ENCODE measurements around the gene PRAMEF12.
"Not testable (repeated sequence)": the region's sequence is repeated elsewhere in the genome, so short reads cannot be mapped to it uniquely, and the experiment has no call there.

PRAMEF12 gene

DNA sequence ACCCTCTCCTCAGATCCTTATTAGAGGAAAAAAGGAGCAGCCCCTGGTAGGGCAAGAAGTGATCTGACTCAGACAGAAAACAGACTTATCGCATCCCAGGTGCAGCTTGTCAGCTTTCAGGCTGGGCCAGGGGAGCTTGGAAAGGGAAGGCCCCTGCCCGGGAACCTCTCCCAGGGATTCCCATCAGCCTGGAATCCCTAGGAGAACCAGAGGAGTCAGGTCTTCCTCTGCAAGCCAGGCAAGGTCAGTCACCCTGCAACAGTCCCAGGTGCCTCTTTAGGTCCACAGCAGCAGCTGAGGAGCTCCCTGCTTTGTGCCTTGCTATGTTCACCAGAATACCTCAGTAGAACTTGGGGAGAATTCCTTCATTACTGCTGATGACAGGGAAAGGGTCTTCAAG lies 2.9 kb upstream of the PRAMEF12 start:
- DNase-seq (ENCODE audit: low read depth in 1 of 2, low spot score in 1 of 2), result no peak

DNA sequence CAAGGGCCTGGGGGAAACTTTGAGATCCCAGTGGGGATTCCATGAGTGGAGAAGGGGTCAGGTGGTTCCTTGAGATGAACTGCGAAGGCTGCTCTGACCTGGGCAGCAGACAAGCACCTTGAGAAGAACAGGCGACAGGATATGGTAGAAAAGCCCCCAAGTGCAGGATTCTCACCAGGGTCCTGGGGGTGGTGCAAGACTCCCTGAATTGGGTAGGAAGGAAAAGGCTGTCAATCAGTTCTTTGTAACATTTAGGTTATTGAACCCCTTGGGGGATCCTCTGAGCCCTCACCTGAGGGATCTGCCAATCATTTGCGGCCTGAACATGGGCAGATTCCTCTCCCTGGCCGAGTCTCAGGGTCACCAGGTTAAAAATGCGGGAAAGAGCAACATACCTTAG lies 2.4 kb upstream of the PRAMEF12 start:
- DNase-seq (ENCODE audit: low read depth in 1 of 2, low spot score in 1 of 2), result no peak

- DNase-seq (ENCODE audit: low read depth in 1 of 2, low spot score in 1 of 2), result no peak
Observed at GRCh38 chr1:12772520-12772919, 1.0 kb upstream of the PRAMEF12 start.

- no peak for DNase-seq (ENCODE audit: low read depth in 1 of 2, low spot score in 1 of 2)
Observed at GRCh38 chr1:12774801-12775345, 1.3 kb downstream of the PRAMEF12 start.

- DNase-seq (ENCODE audit: low read depth in 1 of 2, low spot score in 1 of 2), result no peak
Observed at GRCh38 chr1:12775443-12775842, 1.9 kb downstream of the PRAMEF12 start.

DNA sequence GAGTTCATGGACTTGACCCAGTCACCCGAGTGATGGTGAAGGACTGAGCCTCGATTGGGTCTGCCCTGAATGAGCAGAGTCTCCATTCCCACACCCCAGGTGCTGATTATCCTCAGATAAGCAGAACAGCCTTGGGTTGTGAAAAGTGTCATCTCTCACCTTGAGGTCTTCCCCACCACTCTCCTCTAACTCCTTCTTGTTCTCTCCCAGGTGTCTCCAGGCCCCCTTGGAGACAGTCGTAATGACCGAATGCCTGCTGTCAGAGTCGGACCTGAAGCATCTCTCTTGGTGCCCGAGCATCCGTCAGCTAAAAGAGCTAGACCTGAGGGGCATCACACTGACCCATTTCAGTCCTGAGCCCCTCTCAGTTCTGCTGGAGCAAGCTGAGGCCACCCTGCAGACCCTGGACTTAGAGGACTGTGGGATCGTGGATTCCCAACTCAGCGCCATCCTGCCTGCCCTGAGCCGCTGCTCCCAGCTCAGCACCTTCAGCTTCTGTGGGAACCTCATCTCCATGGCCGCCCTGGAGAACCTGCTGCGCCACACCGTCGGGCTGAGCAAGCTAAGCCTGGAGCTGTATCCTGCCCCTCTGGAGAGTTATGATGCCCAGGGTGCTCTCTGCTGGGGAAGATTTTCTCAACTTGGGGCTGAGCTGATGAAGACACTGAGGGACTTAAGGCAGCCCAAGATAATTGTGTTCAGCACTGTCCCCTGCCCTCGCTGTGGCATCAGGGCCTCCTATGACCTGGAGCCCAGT lies 3.4 kb downstream of the PRAMEF12 start:
- no peak for DNase-seq (ENCODE audit: low read depth in 1 of 2, low spot score in 1 of 2)

- no peak for DNase-seq (ENCODE audit: low read depth in 1 of 2, low spot score in 1 of 2)
Observed at GRCh38 chr1:12778061-12778460, 4.5 kb downstream of the PRAMEF12 start.

GRCh38 chr1:12778907-12779306 lies 5.4 kb downstream of the PRAMEF12 start:
- no peak for DNase-seq (ENCODE audit: low read depth in 1 of 2, low spot score in 1 of 2)

GRCh38 chr1:12781488-12781887 lies 8.0 kb downstream of the PRAMEF12 start:
- DNase-seq (ENCODE audit: low read depth in 1 of 2, low spot score in 1 of 2), result not testable (repeated sequence)

DNA sequence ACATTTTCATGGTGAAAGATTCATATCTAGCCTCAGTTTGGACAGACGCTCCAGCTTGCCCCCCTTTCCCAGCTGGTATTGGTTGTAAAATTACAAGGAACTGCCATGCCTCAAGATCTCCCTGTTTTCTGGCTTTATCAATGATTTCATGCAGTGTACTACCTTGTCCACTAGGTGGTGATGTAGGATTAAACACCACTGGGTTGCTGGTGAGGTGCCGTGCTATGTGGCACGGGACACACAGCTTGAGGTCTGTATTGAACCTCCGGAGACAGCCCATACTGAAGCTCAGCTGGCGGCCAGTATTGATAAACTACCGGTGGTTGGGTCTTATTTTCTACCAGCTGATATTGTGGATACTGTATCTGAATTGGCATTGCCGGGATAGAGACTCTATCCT lies 10.2 kb downstream of the PRAMEF12 start:
- not testable (repeated sequence) for DNase-seq (ENCODE audit: low read depth in 1 of 2, low spot score in 1 of 2)

DNA sequence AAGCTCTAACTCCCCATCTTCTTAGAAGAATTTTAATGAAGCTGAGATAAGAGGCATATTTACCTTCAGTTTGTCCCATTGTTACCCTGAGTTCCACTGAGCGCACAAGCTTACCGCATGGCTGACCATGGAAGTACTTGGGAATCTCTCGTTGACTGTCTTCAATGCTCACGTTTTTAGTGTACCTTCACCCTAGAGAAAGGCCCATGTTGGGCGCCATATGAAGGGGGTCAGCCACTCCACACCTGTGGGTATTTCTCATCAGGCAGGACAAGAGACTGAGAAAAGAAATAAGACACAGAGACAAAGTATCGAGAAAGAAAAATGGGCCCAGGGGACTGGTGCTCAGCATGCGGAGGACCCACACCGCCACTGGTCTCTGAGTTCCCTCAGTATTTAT lies 11.2 kb downstream of the PRAMEF12 start:
- not testable (repeated sequence) for DNase-seq (ENCODE audit: low read depth in 1 of 2, low spot score in 1 of 2)

DNA sequence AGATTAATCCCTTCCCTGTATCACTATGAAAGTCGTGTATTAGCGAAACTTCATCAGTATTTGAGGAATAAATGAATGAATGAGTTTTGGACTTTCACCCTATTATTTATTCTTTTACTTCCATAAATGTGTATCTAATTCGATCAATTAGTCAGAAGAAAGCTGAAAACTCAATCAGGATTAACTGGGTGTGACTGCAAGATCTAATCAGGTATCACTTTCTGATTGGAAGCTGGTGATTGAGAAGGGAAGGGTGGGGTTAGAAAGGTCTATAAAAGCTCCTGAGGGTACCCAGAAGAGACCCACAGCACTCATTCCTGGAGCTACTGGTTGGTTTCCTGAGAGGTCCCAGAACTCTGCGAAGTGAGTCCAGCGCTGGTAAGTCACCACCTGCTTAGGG lies 17.6 kb downstream of the PRAMEF12 start, which contains the start of gene PRAMEF1:
Gene PRAMEF1, plus strand, starts transcription at position 301 of the 400 bp plus-strand sequence. CDS start 1,831 bp downstream, outside the sequence.
- DNase-seq (ENCODE audit: low read depth in 1 of 2, low spot score in 1 of 2), result not testable (repeated sequence)

GRCh38 chr1:12798911-12799310 lies 25.4 kb downstream of the PRAMEF12 start:
- no peak for DNase-seq (ENCODE audit: low read depth in 1 of 2, low spot score in 1 of 2)

DNA sequence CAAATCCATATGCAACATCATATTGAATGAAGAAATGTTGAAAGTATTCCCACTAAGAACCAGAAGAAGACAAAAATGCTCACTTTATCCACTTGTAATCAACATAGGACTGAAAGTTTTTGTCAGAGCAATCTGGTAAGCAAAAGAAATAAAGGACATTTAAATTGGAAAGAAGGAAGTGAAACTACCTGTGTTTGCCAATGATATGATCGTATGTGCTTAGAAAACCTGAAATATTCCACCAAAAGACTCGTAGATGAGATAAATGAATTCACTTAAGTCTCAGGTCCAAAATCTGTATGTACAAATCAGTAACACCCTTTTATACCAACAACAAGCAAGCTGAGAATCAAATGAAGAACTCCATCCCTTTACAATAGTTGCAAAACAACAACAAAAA lies 26.2 kb downstream of the PRAMEF12 start:
- no peak for DNase-seq (ENCODE audit: low read depth in 1 of 2, low spot score in 1 of 2)

GRCh38 chr1:12809933-12810332 lies 36.4 kb downstream of the PRAMEF12 start:
- no peak for DNase-seq (ENCODE audit: low read depth in 1 of 2, low spot score in 1 of 2)

DNA sequence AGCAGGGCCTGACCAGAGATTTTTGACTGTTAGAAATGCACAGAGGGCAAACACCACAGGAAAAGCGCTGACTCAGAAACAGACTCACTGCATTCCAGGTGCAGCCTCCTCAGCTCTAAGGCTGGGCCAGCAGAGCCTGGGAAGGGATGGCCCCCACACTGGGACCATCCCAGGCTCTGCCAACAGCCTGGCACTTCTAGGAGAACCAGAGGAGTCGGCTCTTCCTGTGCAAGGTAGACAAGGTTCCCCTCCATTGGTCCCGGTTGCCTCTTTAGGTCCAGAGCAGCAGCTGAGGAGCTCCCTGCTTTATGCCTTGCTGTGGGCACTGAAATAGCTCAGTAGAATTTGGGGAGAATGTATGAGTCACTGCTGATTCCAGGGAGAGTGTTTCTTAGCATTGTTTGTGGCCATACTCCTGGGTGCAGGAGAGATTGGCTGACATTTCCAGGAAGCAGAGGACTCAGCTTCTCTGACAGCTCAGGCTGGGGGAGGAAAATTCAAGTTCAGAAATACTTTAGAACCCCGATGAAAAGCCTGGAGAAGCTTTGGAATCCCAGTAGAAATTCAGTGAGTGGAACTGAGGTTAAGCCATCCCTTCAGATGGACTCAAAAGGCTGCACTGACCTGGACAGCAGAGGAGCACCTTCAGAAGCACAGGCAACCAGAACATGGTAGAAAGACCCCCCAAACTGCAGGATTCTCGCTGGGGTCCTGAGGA lies 37.3 kb downstream of the PRAMEF12 start:
- DNase-seq (ENCODE audit: low read depth in 1 of 2, low spot score in 1 of 2), result no peak

GRCh38 chr1:12811409-12811784 lies 37.9 kb downstream of the PRAMEF12 start:
- no peak for DNase-seq (ENCODE audit: low read depth in 1 of 2, low spot score in 1 of 2)

GRCh38 chr1:12819061-12819460 lies 45.5 kb downstream of the PRAMEF12 start:
- DNase-seq (ENCODE audit: low read depth in 1 of 2, low spot score in 1 of 2), result not testable (repeated sequence)

Data from activated T-helper 1 cell treated with anti-CD3 and anti-CD28 coated beads, Interleukin-2, amount 50 U/mL, for 16 hours (primary cell).